Glutamatergic neuron (in vitro differentiated cells): ENCODE measurements around the gene ZC3H7A. TPM values are rescaled to one million over a fixed set of nuclear protein-coding genes. Genes with fewer than 3 reads are reported as not detected.

ENCODE experiments used
- DNase-seq: peaks from one replicate; pipeline ENCODE4 v3.0.0; 2022
- H3K27ac Mint-ChIP-seq: one replicate; pipeline ENCODE4 v1.8.0; 2020; ENCODE audit warnings: mild to moderate bottlenecking, mixed read lengths, inconsistent platforms; ENCODE audit not compliant: unreplicated experiment
- H3K27me3 Mint-ChIP-seq: one replicate; pipeline ENCODE4 v1.8.0; 2020; ENCODE audit warnings: mild to moderate bottlenecking, moderate library complexity, mixed read lengths, inconsistent platforms; ENCODE audit not compliant: unreplicated experiment
- H3K36me3 Mint-ChIP-seq: one replicate; pipeline ENCODE4 v1.8.0; 2020; ENCODE audit warnings: mild to moderate bottlenecking, mixed read lengths, inconsistent platforms; ENCODE audit not compliant: unreplicated experiment
- H3K4me1 Mint-ChIP-seq: one replicate; pipeline ENCODE4 v1.8.0; 2020; ENCODE audit warnings: mild to moderate bottlenecking, low read depth, mixed read lengths, inconsistent platforms; ENCODE audit not compliant: unreplicated experiment
- H3K4me3 Mint-ChIP-seq: one replicate; pipeline ENCODE4 v1.8.0; 2020; ENCODE audit warnings: mild to moderate bottlenecking, mixed read lengths, inconsistent platforms; ENCODE audit not compliant: unreplicated experiment
- H3K9me3 Mint-ChIP-seq: one replicate; pipeline ENCODE4 v1.8.0; 2020; ENCODE audit warnings: mild to moderate bottlenecking, moderate library complexity, mixed read lengths, inconsistent platforms; ENCODE audit not compliant: unreplicated experiment
- total RNA-seq: library from RNA; stranded (reverse); fragmentation: NEBNext Ultra II Directional; extraction: Animal tissue kit (Norgen Biotek cat#: 25700); gene quantifications from one replicate; pipeline ENCODE4 v1.2.1, GENCODE V29; 2021; ENCODE audit not compliant: unreplicated experiment
- TF ChIP-seq, protein P1 (sequence below): fragments of 200-600 bp; sonication (generic); IDR thresholded peaks from one replicate; pipeline ENCODE4 v1.5.0; 2021; ENCODE audit not compliant: partially characterized antibody, unreplicated experiment

Gene ZC3H7A
- total RNA-seq, 1 donor from 2014 or later, result 87.7 TPM

DNA sequence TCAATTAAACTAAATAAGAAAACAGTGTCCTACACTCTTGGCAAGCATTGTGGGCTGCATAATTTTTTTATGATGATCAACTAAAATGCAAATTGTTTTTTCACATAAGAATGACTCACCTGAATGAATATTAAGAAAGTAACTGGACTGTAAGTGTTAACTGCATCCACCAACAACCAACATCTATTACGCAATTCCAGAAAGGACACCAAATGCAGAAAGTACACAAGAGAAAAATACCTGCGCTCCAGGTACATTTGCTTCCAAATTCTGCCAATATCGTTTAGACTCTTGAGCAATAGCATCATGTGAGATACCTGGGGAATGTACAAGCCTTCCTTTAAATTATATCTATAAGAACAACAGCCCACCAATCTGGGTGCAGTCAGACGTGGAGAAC is 34.6 kb downstream of the ZC3H7A start:
- Mint-ChIP-seq H3K4me1 (no peaks in the 10 kb centered on the region), H3K9me3 (no peaks in the 10 kb centered on the region), H3K36me3 (peaks cover 3% of the 10 kb centered on the region), H3K27ac (no peak overlapping the region), H3K27me3 (no peaks in the 10 kb centered on the region), H3K4me3 (no peak overlapping the region)
- DNase-seq, result no peak
- TF ChIP-seq, protein P1, sequence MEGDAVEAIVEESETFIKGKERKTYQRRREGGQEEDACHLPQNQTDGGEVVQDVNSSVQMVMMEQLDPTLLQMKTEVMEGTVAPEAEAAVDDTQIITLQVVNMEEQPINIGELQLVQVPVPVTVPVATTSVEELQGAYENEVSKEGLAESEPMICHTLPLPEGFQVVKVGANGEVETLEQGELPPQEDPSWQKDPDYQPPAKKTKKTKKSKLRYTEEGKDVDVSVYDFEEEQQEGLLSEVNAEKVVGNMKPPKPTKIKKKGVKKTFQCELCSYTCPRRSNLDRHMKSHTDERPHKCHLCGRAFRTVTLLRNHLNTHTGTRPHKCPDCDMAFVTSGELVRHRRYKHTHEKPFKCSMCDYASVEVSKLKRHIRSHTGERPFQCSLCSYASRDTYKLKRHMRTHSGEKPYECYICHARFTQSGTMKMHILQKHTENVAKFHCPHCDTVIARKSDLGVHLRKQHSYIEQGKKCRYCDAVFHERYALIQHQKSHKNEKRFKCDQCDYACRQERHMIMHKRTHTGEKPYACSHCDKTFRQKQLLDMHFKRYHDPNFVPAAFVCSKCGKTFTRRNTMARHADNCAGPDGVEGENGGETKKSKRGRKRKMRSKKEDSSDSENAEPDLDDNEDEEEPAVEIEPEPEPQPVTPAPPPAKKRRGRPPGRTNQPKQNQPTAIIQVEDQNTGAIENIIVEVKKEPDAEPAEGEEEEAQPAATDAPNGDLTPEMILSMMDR, result no peak

DNA sequence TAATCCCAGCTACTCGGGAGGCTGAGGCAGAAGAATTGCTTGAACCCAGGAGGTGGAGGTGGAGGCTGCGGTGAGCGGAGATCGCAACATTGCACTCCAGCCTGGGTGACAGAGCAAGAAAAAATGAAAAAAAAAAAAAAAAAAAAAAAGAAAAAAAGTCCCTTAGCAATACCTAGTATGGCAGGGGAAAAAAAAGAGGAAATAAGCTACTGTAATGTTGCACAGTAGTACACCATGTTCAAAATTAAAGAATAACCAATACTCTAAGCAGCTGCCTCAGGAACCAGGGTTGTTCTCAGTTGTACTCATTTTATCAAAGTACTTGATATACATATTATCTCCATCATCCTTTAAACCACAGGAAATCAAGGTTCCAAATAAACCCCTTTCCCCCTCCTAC is 37.1 kb downstream of the ZC3H7A start:
- Mint-ChIP-seq H3K9me3 (no peaks in the 10 kb centered on the region), H3K4me3 (no peak overlapping the region), H3K27me3 (no peaks in the 10 kb centered on the region), H3K36me3 (peaks cover 3% of the 10 kb centered on the region), H3K27ac (no peak overlapping the region), H3K4me1 (no peaks in the 10 kb centered on the region)
- TF ChIP-seq, protein P1, result no peak
- DNase-seq, result no peak

DNA sequence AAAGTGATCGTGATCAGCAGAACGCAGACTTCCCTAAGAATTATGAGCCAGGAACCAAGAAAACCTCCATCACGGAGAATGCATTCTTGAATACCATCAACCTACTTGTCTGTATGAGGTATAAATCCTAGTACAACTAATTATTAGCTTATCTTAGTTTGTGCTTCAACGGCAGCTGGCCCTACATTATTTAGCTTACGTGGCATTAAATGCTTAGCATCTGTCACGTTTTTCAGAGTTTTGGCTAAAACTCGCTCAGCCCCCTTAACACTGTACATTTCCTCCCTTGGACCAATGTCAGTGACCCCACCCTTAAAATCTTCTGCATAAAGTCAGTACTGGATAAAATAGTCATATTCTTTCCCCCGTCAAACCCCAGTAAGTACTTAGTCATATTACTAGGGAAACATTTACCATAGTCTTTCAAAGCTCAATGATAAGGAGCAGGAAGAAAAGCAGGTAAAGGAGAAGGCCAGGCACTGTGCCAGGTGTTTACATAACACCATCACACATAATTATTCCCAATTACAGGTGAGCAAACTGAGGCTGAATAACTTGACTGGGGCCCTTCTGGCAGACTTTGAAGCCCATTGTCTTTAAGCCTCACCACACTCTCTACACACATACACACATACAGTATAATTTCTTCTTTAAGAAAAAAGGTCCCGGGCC is 37.8 kb downstream of the ZC3H7A start:
- TF ChIP-seq, protein P1, result no peak
- DNase-seq, result no peak
- H3K27me3 Mint-ChIP-seq, result no peaks in the 10 kb centered on the region
- H3K4me3 Mint-ChIP-seq, result no peak overlapping the region
- peaks cover 3% of the 10 kb centered on the region for H3K36me3 Mint-ChIP-seq
- no peaks in the 10 kb centered on the region for H3K4me1 Mint-ChIP-seq
- no peak overlapping the region for H3K27ac Mint-ChIP-seq
- H3K9me3 Mint-ChIP-seq, result no peaks in the 10 kb centered on the region

DNA sequence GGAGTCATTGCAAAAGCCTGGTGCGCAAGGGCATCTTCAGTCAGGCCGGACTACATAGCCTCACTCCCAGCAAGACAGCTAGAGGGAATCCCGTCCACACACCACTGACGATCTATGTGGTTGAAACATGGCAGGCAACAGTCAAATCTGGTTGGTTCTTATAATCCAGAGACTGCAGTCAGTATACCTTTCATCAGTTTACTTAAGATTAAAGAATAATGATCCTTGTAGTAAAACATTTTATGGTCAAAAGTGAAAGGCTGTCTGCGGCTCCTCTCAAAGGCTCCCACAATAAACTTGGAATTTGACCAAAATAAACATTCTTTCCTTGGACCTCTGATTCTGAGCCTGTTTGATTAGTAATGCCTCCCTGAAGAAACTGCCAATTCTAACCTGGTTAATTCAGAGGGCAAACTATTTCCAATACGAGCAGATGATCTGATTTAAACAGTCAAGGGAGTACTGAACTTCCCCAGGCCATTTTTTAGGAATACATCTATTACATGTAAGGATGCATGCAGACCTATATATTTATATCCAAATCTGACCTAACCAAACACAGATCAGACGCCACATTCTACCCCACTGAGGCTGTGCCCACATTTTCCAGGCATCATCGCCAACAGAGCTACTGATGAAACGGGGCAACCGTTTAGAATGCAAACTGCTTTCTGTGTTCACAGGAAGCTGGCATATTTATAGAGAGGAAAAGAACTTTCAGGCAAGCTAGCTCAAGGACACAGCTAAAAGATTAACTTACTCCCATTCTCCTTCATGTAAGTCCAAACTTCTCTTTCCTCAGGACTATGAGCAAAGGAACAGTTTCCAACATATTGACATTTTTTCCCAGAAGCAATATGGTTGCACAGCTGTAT is 39.1 kb downstream of the ZC3H7A start:
- DNase-seq, result no peak
- no peaks in the 10 kb centered on the region for H3K36me3 Mint-ChIP-seq
- no peaks in the 10 kb centered on the region for H3K9me3 Mint-ChIP-seq
- TF ChIP-seq, protein P1, result no peak
- no peaks in the 10 kb centered on the region for H3K4me1 Mint-ChIP-seq
- H3K4me3 Mint-ChIP-seq, result no peak overlapping the region
- H3K27ac Mint-ChIP-seq, result no peak overlapping the region
- no peaks in the 10 kb centered on the region for H3K27me3 Mint-ChIP-seq

DNA sequence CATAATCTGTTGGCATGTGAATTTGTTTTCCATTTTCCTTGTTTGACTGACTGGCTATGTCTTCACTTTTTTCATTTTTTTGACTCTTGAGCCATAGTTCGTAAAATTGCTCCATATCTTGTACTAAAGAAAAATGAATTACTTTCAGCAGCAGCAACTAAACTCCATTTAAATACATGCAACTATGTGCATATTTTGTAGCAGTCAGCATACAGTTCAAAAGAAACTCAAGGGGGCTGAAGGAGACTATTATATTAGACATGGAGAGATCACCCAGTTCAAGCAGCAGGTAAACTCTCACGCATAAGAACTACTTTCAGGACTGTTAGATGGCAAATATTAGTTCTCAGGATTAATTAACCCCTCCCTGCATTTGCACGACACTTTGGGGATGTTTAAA is 40.8 kb downstream of the ZC3H7A start:
- H3K27me3 Mint-ChIP-seq, result no peaks in the 10 kb centered on the region
- H3K4me1 Mint-ChIP-seq, result no peaks in the 10 kb centered on the region
- no peak overlapping the region for H3K27ac Mint-ChIP-seq
- DNase-seq, result no peak
- TF ChIP-seq, protein P1, result no peak
- H3K4me3 Mint-ChIP-seq, result no peak overlapping the region
- no peaks in the 10 kb centered on the region for H3K9me3 Mint-ChIP-seq
- H3K36me3 Mint-ChIP-seq, result no peaks in the 10 kb centered on the region
